Measurements from ENCODE around the gene SREBF2.

DNA sequence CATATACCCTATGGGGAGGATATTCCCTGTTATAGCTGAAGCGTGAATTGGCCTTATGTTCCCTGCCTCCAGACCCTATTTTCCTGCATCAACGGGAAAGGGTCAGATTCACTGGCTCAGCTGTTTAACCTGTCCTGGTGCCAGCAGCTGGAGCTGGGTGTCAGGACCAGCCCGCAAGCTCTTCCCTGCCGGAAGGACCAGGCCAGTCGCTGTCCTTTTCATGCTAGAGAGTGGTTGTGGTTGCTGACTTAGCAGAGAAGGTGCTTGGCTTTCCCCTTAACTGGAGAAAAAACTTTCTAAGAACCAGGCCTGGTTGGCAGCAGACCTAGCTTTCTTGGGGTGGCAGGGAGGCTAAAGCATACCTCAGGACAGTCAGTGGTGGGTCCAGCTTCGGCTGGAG, 5.2 kb upstream of the SREBF2 start:
- TF ChIP-seq, protein P1, sequence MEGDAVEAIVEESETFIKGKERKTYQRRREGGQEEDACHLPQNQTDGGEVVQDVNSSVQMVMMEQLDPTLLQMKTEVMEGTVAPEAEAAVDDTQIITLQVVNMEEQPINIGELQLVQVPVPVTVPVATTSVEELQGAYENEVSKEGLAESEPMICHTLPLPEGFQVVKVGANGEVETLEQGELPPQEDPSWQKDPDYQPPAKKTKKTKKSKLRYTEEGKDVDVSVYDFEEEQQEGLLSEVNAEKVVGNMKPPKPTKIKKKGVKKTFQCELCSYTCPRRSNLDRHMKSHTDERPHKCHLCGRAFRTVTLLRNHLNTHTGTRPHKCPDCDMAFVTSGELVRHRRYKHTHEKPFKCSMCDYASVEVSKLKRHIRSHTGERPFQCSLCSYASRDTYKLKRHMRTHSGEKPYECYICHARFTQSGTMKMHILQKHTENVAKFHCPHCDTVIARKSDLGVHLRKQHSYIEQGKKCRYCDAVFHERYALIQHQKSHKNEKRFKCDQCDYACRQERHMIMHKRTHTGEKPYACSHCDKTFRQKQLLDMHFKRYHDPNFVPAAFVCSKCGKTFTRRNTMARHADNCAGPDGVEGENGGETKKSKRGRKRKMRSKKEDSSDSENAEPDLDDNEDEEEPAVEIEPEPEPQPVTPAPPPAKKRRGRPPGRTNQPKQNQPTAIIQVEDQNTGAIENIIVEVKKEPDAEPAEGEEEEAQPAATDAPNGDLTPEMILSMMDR (conservative IDR thresholded peaks at IDR 0.05; ENCODE audit: low read length), result no peak
- TF ChIP-seq EZH2phosphoT487 (IDR thresholded peaks at IDR 0.05; ENCODE audit: borderline replicate concordance), result no peak

Data from Loucy (cell line).